B cell (primary cell): ENCODE measurements around the gene CTBP2. TPM values are rescaled to one million over a fixed set of nuclear protein-coding genes. Genes with fewer than 3 reads are reported as not detected.

Source experiments
- ATAC-seq: fragments of 200-7000 bp; cut with Tn5 transposase; one replicate; pipeline ENCODE4 v1.10.0; 2021; ENCODE audit warnings: low read depth, mild to moderate bottlenecking, moderate number of reproducible peaks, moderate library complexity
- CTCF ChIA-PET: fragments of 350-600 bp; sonication (Branson Sonifier 250); formaldehyde crosslinking; loops from one replicate; lab custom pipeline; 2021; ENCODE audit warnings: antibody characterized with exemption, inconsistent platforms; lab: Charles Lee
- POLR2A ChIA-PET: fragments of 350-600 bp; sonication (Branson Sonifier 250); formaldehyde crosslinking; loops from one replicate; lab custom pipeline; 2021; ENCODE audit warnings: antibody characterized with exemption; lab: Charles Lee
- DNase-seq: peaks from one replicate; pipeline ENCODE4 v3.0.0; 2013
- H2AFZ ChIP-seq: 2 replicates; pipeline ENCODE4 v1.6.1; 2012; ENCODE audit warnings: mild to moderate bottlenecking, low read depth, low read length; ENCODE audit not compliant: insufficient read depth, poor library complexity, severe bottlenecking
- H3K27ac ChIP-seq, 2 donors: 1 replicate in 1 of 2; 2 replicates in 1 of 2; pipeline ENCODE4 v1.5.1; 2012 to 2013; ENCODE audit warnings: low read length in 2 of 2, mild to moderate bottlenecking in 2 of 2, moderate library complexity in 1 of 2
- H3K27me3 ChIP-seq, 4 experiments: fragments of 200-600 bp in 1 of 4; sonication (generic) in 1 of 4; replicated peaks in 1 of 4; 1 replicate in 2 of 4; 2 replicates in 2 of 4; pipeline versions ENCODE4 v1.6.1 to v1.7.0; 2013 to 2016; ENCODE audit warnings: low read length in 3 of 4, mild to moderate bottlenecking in 2 of 4, mixed read lengths in 1 of 4, moderate library complexity in 1 of 4; ENCODE audit not compliant: insufficient read depth in 4 of 4, control insufficient read depth in 3 of 4; ENCODE audit errors: control extremely low read depth in 1 of 4
- H3K36me3 ChIP-seq, 2 experiments: replicated peaks in 1 of 2; 1 replicate in 1 of 2; 2 replicates in 1 of 2; pipeline versions ENCODE4 v1.6.1 to v1.7.1; 2013; ENCODE audit warnings: low read length in 1 of 2; ENCODE audit not compliant: insufficient read depth in 2 of 2, control insufficient read depth in 1 of 2; ENCODE audit errors: control extremely low read depth in 1 of 2, extremely low read depth in 1 of 2
- H3K4me1 ChIP-seq, 2 donors: fragments of 200-600 bp in 1 of 2; sonication (generic) in 1 of 2; 1 replicate in 1 of 2; 2 replicates in 1 of 2; pipeline versions ENCODE4 v1.5.1 to v1.6.1; 2013 to 2017; ENCODE audit warnings: low read length in 2 of 2; ENCODE audit not compliant: control insufficient read depth in 2 of 2, insufficient read depth in 2 of 2
- H3K4me2 ChIP-seq: replicated peaks from 2 replicates; pipeline ENCODE3; 2012; ENCODE audit warnings: mild to moderate bottlenecking, low read depth, low read length; ENCODE audit not compliant: poor library complexity, severe bottlenecking
- H3K4me3 ChIP-seq, 5 experiments: fragments of 200-600 bp in 1 of 5; sonication (generic) in 1 of 5; 1 replicate in 3 of 5; 2 replicates in 2 of 5; pipeline versions ENCODE4 v1.5.1 to v1.7.0; 2011 to 2016; ENCODE audit warnings: low read length in 4 of 5, mild to moderate bottlenecking in 4 of 5, low read depth in 2 of 5, control low read depth in 1 of 5, moderate library complexity in 1 of 5; ENCODE audit not compliant: insufficient read depth in 1 of 5; ENCODE audit errors: control extremely low read depth in 1 of 5, extremely low read depth in 1 of 5
- H3K79me2 ChIP-seq: fragments of 200-600 bp; sonication (generic); one replicate; pipeline ENCODE4 v1.6.0; 2016; ENCODE audit warnings: low read length; ENCODE audit not compliant: control insufficient read depth, insufficient read depth
- H3K9ac ChIP-seq: fragments of 200-600 bp; sonication (generic); 2 replicates; pipeline ENCODE4 v1.6.1; 2017; ENCODE audit warnings: mild to moderate bottlenecking, low read length, moderate library complexity
- H3K9me3 ChIP-seq, 3 donors: one replicate each; pipeline versions ENCODE4 v1.6.1 to v1.7.1; 2013; ENCODE audit warnings: low read length in 2 of 3; ENCODE audit not compliant: control insufficient read depth in 2 of 3, insufficient read depth in 1 of 3; ENCODE audit errors: control extremely low read depth in 1 of 3
- H4K20me1 ChIP-seq: 2 replicates; pipeline ENCODE4 v1.6.0; 2012; ENCODE audit warnings: mild to moderate bottlenecking, low read length; ENCODE audit not compliant: insufficient read depth, control insufficient read depth, poor library complexity, severe bottlenecking
- H3K27ac Mint-ChIP-seq: one replicate; pipeline ENCODE4 v1.8.0; 2021; ENCODE audit warnings: mixed read lengths
- H3K27me3 Mint-ChIP-seq: one replicate; pipeline ENCODE4 v1.8.0; 2021; ENCODE audit warnings: mixed read lengths
- H3K4me1 Mint-ChIP-seq: one replicate; pipeline ENCODE4 v1.8.0; 2021; ENCODE audit warnings: mixed read lengths
- H3K4me3 Mint-ChIP-seq: one replicate; pipeline ENCODE4 v1.8.0; 2021; ENCODE audit warnings: mixed read lengths
- H3K9me3 Mint-ChIP-seq: one replicate; pipeline ENCODE4 v1.8.0; 2022; ENCODE audit warnings: mixed read lengths; ENCODE audit not compliant: insufficient read depth
- CTCF ChIP-seq: fragments of 200-600 bp; IDR thresholded peaks from one replicate; pipeline ENCODE4 v1.8.0; 2022; ENCODE audit warnings: antibody characterized with exemption, mild to moderate bottlenecking
- EZH2 ChIP-seq: IDR thresholded peaks from 2 replicates; pipeline ENCODE4 v1.6.1; 2012; ENCODE audit warnings: borderline replicate concordance, low read depth, mild to moderate bottlenecking, moderate library complexity, low read length; ENCODE audit not compliant: insufficient read depth, poor library complexity, severe bottlenecking
- WGBS: methylation state at CpG from one replicate; pipeline ENCODE4 v1.1.5; 2013; ENCODE audit warnings: missing lambda C conversion rate; ENCODE audit not compliant: insufficient coverage; 5-methylcytosine and 5-hydroxymethylcytosine counted together
- intact Hi-C: fragments of 100-400 bp; cut with micrococcal nuclease; formaldehyde crosslinking; loops from one replicate; pipeline ENCODE4 v1.10.0; 2022
- polyA plus RNA-seq: library from polyadenylated mRNA; depleted of rRNA; stranded (reverse); fragments of >200 nt; gene quantifications from 2 replicates; pipeline ENCODE4 v1.2.3, GENCODE V29; 2012
- total RNA-seq, 2 donors: library from RNA; stranded (reverse); fragments of 120-200 nt in 1 of 2; gene quantifications; 1 replicate in 1 of 2; 2 replicates in 1 of 2; pipeline versions ENCODE4 v1.2.3 to v1.2.4, GENCODE V29; 2013 to 2022

Gene CTBP2
- total and polyA plus RNA-seq, 2 donors (not counting 1 experiment from before 2014, with no cell fraction given): 0.39 to 0.85 TPM

- Mint-ChIP-seq H3K4me1 (peaks cover 28% of the 10 kb centered on the region), H3K4me3 (no peak overlapping the region), H3K27me3 (peaks cover 64% of the 10 kb centered on the region), H3K9me3 (no peaks in the 10 kb centered on the region), H3K27ac (no peak overlapping the region)
- Histone ChIP-seq H3K4me1 (peaks cover 21 to 29% of the 10 kb centered on the region in 2 donors), H3K27ac (no peak overlapping the region), H3K36me3 (no peaks in the 10 kb centered on the region), H3K27me3 (peaks cover 0 to 63% (median 20%) of the 10 kb centered on the region in 4 experiments), H3K4me2 (no peak overlapping the region), H3K9me3 (peaks cover 0 to 4% (median 0%) of the 10 kb centered on the region in 3 donors), H3K9ac (no peak overlapping the region), H3K79me2 (no peaks in the 10 kb centered on the region), H3K4me3 (no peak overlapping the region), H2AFZ (no peak overlapping the region), H4K20me1 (no peaks in the 10 kb centered on the region)
- no peak for DNase-seq
- ChIA-PET CTCF (no interaction called here), POLR2A (no interaction called here)
- WGBS: 100% methylated on average over 5 of the region's 5 CpGs
- no peak for ATAC-seq
- intact Hi-C loops: no loop called here
- TF ChIP-seq CTCF (no peak), EZH2 (no peak)
These were observed 14.7 kb downstream of the CTBP2 start for GRCh38 chr10:125145636-125146035.

GRCh38 chr10:125144693-125145623 lies 15.4 kb downstream of the CTBP2 start:
- peaks cover 21 to 29% of the 10 kb centered on the region in 2 donors for H3K4me1 ChIP-seq
- Mint-ChIP-seq H3K27me3 (peaks cover 63% of the 10 kb centered on the region), H3K27ac (no peak overlapping the region), H3K9me3 (no peaks in the 10 kb centered on the region), H3K4me1 (peaks cover 28% of the 10 kb centered on the region), H3K4me3 (peak overlapping the region; percentile 42)
- no peak overlapping the region for H3K27ac ChIP-seq
- ATAC-seq (peak; percentile 56), DNase-seq (peak; percentile 26)
- H3K9me3 ChIP-seq: peaks cover 0 to 4% (median 0%) of the 10 kb centered on the region in 3 donors
- H3K4me3 ChIP-seq: no peak overlapping the region
- H3K36me3 ChIP-seq: no peaks in the 10 kb centered on the region
- WGBS: 7% methylated on average over 3 of the region's 13 CpGs
- CTCF ChIA-PET: no interaction called here
- peak overlapping the region; percentile 23 for H3K4me2 ChIP-seq
- POLR2A ChIA-PET: no interaction called here
- no peak overlapping the region for H3K9ac ChIP-seq
- H3K79me2 ChIP-seq: no peaks in the 10 kb centered on the region
- intact Hi-C loops: no loop called here
- no peaks in the 10 kb centered on the region for H4K20me1 ChIP-seq
- H2AFZ ChIP-seq: no peak overlapping the region
- peaks cover 0 to 65% (median 18%) of the 10 kb centered on the region in 4 experiments for H3K27me3 ChIP-seq
- TF ChIP-seq EZH2 (no peak), CTCF (no peak)
